Measurements from ENCODE around the gene C1QTNF1. TPM values are rescaled to one million over a fixed set of nuclear protein-coding genes. Genes with fewer than 3 reads are reported as not detected.

The C1QTNF1 gene
- total RNA-seq, 5 donors from 2014 or later (not counting 1 experiment from before 2014, with no cell fraction given), result 0.10 to 0.57 (median 0.26) TPM; not detected in 1

GRCh38 chr17:79091226-79091670, 67.3 kb downstream of the C1QTNF1 start:
- Mint-ChIP-seq H3K36me3 (no peaks in the 10 kb centered on the region), H3K27ac (no peak overlapping the region), H3K27me3 (peaks cover 10 to 24% of the 10 kb centered on the region in 2 donors), H3K4me3 (no peak overlapping the region), H3K4me1 (peaks cover 6 to 9% (median 6%) of the 10 kb centered on the region in 3 donors), H3K9me3 (no peaks in the 10 kb centered on the region)
- WGBS (ENCODE audit: insufficient coverage), result 91% methylated on average over 10 of the region's 10 CpGs
- Histone ChIP-seq H3K4me1 (ENCODE audit: control insufficient read depth in 1 of 2, extremely low read depth in 1 of 2, insufficient read depth in 2 of 2, low read length in 2 of 2) (peaks cover 0 to 23% of the 10 kb centered on the region in 2 experiments), H3K36me3 (ENCODE audit: control insufficient read depth in 2 of 2, extremely low read depth in 1 of 2, insufficient read depth in 1 of 2, low read length in 1 of 2) (peaks cover 0 to 11% of the 10 kb centered on the region in 2 donors), H3K9me3 (no peaks in the 10 kb centered on the region), H3K27me3 (replicated peaks in 1 of 2; ENCODE audit: control insufficient read depth in 2 of 2, extremely low read depth in 1 of 2, insufficient read depth in 2 of 2, low read length in 1 of 2) (peaks cover 0 to 52% of the 10 kb centered on the region in 2 experiments), H3K4me3 (ENCODE audit: control insufficient read depth in 1 of 2, extremely low read depth in 1 of 2, low read length in 1 of 2) (no peak overlapping the region), H3K27ac (ENCODE audit: low read length) (no peak overlapping the region)
- ATAC-seq (replicated peaks in 1 of 4), result no peak
- no peak for DNase-seq
- POLR2A ChIA-PET, result no interaction called here
- CTCF ChIA-PET, result no interaction called here

- H3K36me3 Mint-ChIP-seq, result no peaks in the 10 kb centered on the region
- no peak for ATAC-seq (replicated peaks in 1 of 4)
- Histone ChIP-seq H3K27me3 (replicated peaks in 1 of 2; ENCODE audit: control insufficient read depth in 2 of 2, extremely low read depth in 1 of 2, insufficient read depth in 2 of 2, low read length in 1 of 2) (peaks cover 0 to 63% of the 10 kb centered on the region in 2 experiments), H3K4me1 (ENCODE audit: control insufficient read depth in 1 of 2, extremely low read depth in 1 of 2, insufficient read depth in 2 of 2, low read length in 2 of 2) (peaks cover 0 to 24% of the 10 kb centered on the region in 2 experiments), H3K9me3 (no peaks in the 10 kb centered on the region), H3K4me3 (ENCODE audit: control insufficient read depth in 1 of 2, extremely low read depth in 1 of 2, low read length in 1 of 2) (no peak overlapping the region), H3K27ac (ENCODE audit: low read length) (no peak overlapping the region), H3K36me3 (ENCODE audit: control insufficient read depth in 2 of 2, extremely low read depth in 1 of 2, insufficient read depth in 1 of 2, low read length in 1 of 2) (no peaks in the 10 kb centered on the region)
- H3K4me1 Mint-ChIP-seq, result peaks cover 6 to 9% (median 6%) of the 10 kb centered on the region in 3 donors
- DNase-seq, result no peak
- 100% methylated on average over 2 of the region's 4 CpGs for WGBS (ENCODE audit: insufficient coverage)
- no peak overlapping the region for H3K27ac Mint-ChIP-seq
- H3K4me3 Mint-ChIP-seq, result peak overlapping the region in 1 of 3 donors; percentile 18
- H3K9me3 Mint-ChIP-seq, result no peaks in the 10 kb centered on the region
- H3K27me3 Mint-ChIP-seq, result peaks cover 10 to 29% of the 10 kb centered on the region in 2 donors
- POLR2A ChIA-PET, result no interaction called here
- CTCF ChIA-PET, result interaction anchor here in 1 of 2 donors (0.6 kb wide), 1 partner anchor 290 kb away, joined by 3 read pairs; no protein-coding TSS in a partner anchor
Measured at GRCh38 chr17:79092567-79092966, 68.6 kb downstream of the C1QTNF1 start.

GRCh38 chr17:79093270-79093669, 69.3 kb downstream of the C1QTNF1 start:
- Histone ChIP-seq H3K27me3 (replicated peaks in 1 of 2; ENCODE audit: control insufficient read depth in 2 of 2, extremely low read depth in 1 of 2, insufficient read depth in 2 of 2, low read length in 1 of 2) (peaks cover 5 to 70% of the 10 kb centered on the region in 2 experiments), H3K4me1 (ENCODE audit: control insufficient read depth in 1 of 2, extremely low read depth in 1 of 2, insufficient read depth in 2 of 2, low read length in 2 of 2) (peaks cover 0 to 25% of the 10 kb centered on the region in 2 experiments), H3K9me3 (no peaks in the 10 kb centered on the region), H3K27ac (ENCODE audit: low read length) (no peak overlapping the region), H3K4me3 (ENCODE audit: control insufficient read depth in 1 of 2, extremely low read depth in 1 of 2, low read length in 1 of 2) (no peak overlapping the region), H3K36me3 (ENCODE audit: control insufficient read depth in 2 of 2, extremely low read depth in 1 of 2, insufficient read depth in 1 of 2, low read length in 1 of 2) (no peaks in the 10 kb centered on the region)
- no peaks in the 10 kb centered on the region for H3K36me3 Mint-ChIP-seq
- peaks cover 11 to 13% (median 13%) of the 10 kb centered on the region in 3 donors for H3K4me1 Mint-ChIP-seq
- POLR2A ChIA-PET, result no interaction called here
- WGBS (ENCODE audit: insufficient coverage), result 19% methylated on average over 3 of the region's 8 CpGs
- peaks cover 17 to 36% of the 10 kb centered on the region in 2 donors for H3K27me3 Mint-ChIP-seq
- ATAC-seq (replicated peaks in 1 of 4) (peak in 1 of 4 experiments; percentile 23), DNase-seq (no peak)
- peak overlapping the region in 1 of 3 donors; percentile 24 for H3K4me3 Mint-ChIP-seq
- CTCF ChIA-PET, result interaction anchor here (0.6 to 0.7 kb wide), 3 partner anchors 289 to 1101 kb away, joined by 3 to 5 read pairs (median 3); no protein-coding TSS in a partner anchor
- H3K27ac Mint-ChIP-seq, result no peak overlapping the region
- no peaks in the 10 kb centered on the region for H3K9me3 Mint-ChIP-seq

- H3K4me1 Mint-ChIP-seq, result peaks cover 11 to 14% (median 13%) of the 10 kb centered on the region in 3 donors
- DNase-seq (no peak), ATAC-seq (replicated peaks in 1 of 4) (no peak)
- Histone ChIP-seq H3K4me3 (ENCODE audit: control insufficient read depth in 1 of 2, extremely low read depth in 1 of 2, low read length in 1 of 2) (no peak overlapping the region), H3K27ac (ENCODE audit: low read length) (no peak overlapping the region), H3K4me1 (ENCODE audit: control insufficient read depth in 1 of 2, extremely low read depth in 1 of 2, insufficient read depth in 2 of 2, low read length in 2 of 2) (peaks cover 0 to 25% of the 10 kb centered on the region in 2 experiments), H3K27me3 (replicated peaks in 1 of 2; ENCODE audit: control insufficient read depth in 2 of 2, extremely low read depth in 1 of 2, insufficient read depth in 2 of 2, low read length in 1 of 2) (peaks cover 5 to 80% of the 10 kb centered on the region in 2 experiments), H3K9me3 (no peaks in the 10 kb centered on the region), H3K36me3 (ENCODE audit: control insufficient read depth in 2 of 2, extremely low read depth in 1 of 2, insufficient read depth in 1 of 2, low read length in 1 of 2) (no peaks in the 10 kb centered on the region)
- ChIA-PET POLR2A (no interaction called here), CTCF (no interaction called here)
- no peaks in the 10 kb centered on the region for H3K36me3 Mint-ChIP-seq
- WGBS (ENCODE audit: insufficient coverage), result 84% methylated on average over 3 of the region's 17 CpGs
- H3K4me3 Mint-ChIP-seq, result no peak overlapping the region
- peaks cover 22 to 45% of the 10 kb centered on the region in 2 donors for H3K27me3 Mint-ChIP-seq
- H3K27ac Mint-ChIP-seq, result no peak overlapping the region
- H3K9me3 Mint-ChIP-seq, result no peaks in the 10 kb centered on the region
Measured at GRCh38 chr17:79094261-79094660, 70.3 kb downstream of the C1QTNF1 start.

GRCh38 chr17:79095345-79096055, 71.5 kb downstream of the C1QTNF1 start:
- no peak overlapping the region for H3K4me3 ChIP-seq (ENCODE audit: control insufficient read depth in 1 of 2, extremely low read depth in 1 of 2, low read length in 1 of 2)
- Mint-ChIP-seq H3K27me3 (peaks cover 22 to 57% of the 10 kb centered on the region in 2 donors), H3K36me3 (no peaks in the 10 kb centered on the region), H3K4me3 (no peak overlapping the region), H3K4me1 (peaks cover 11 to 14% (median 13%) of the 10 kb centered on the region in 3 donors), H3K9me3 (no peaks in the 10 kb centered on the region), H3K27ac (no peak overlapping the region)
- no peaks in the 10 kb centered on the region for H3K36me3 ChIP-seq (ENCODE audit: control insufficient read depth in 2 of 2, extremely low read depth in 1 of 2, insufficient read depth in 1 of 2, low read length in 1 of 2)
- H3K27ac ChIP-seq (ENCODE audit: low read length), result no peak overlapping the region
- H3K9me3 ChIP-seq, result no peaks in the 10 kb centered on the region
- CTCF ChIA-PET, result interaction anchor here in 1 of 2 donors (0.9 kb wide), 1 partner anchor 10 kb away, joined by 4 read pairs; no protein-coding TSS in a partner anchor
- H3K27me3 ChIP-seq (replicated peaks in 1 of 2; ENCODE audit: control insufficient read depth in 2 of 2, extremely low read depth in 1 of 2, insufficient read depth in 2 of 2, low read length in 1 of 2), result peaks cover 5 to 93% of the 10 kb centered on the region in 2 experiments
- peaks cover 0 to 25% of the 10 kb centered on the region in 2 experiments for H3K4me1 ChIP-seq (ENCODE audit: control insufficient read depth in 1 of 2, extremely low read depth in 1 of 2, insufficient read depth in 2 of 2, low read length in 2 of 2)
- POLR2A ChIA-PET, result no interaction called here
- WGBS (ENCODE audit: insufficient coverage), result 70% methylated on average over 10 of the region's 15 CpGs
- DNase-seq (no peak), ATAC-seq (replicated peaks in 1 of 4) (no peak)

GRCh38 chr17:79096477-79096876, 72.5 kb downstream of the C1QTNF1 start:
- Histone ChIP-seq H3K27ac (ENCODE audit: low read length) (no peak overlapping the region), H3K27me3 (replicated peaks in 1 of 2; ENCODE audit: control insufficient read depth in 2 of 2, extremely low read depth in 1 of 2, insufficient read depth in 2 of 2, low read length in 1 of 2) (peaks cover 5 to 97% of the 10 kb centered on the region in 2 experiments), H3K4me1 (ENCODE audit: control insufficient read depth in 1 of 2, extremely low read depth in 1 of 2, insufficient read depth in 2 of 2, low read length in 2 of 2) (peaks cover 0 to 25% of the 10 kb centered on the region in 2 experiments), H3K36me3 (ENCODE audit: control insufficient read depth in 2 of 2, extremely low read depth in 1 of 2, insufficient read depth in 1 of 2, low read length in 1 of 2) (no peaks in the 10 kb centered on the region), H3K4me3 (ENCODE audit: control insufficient read depth in 1 of 2, extremely low read depth in 1 of 2, low read length in 1 of 2) (no peak overlapping the region), H3K9me3 (no peaks in the 10 kb centered on the region)
- no CpG with 5 or more reads among the region's 16 CpGs for WGBS (ENCODE audit: insufficient coverage)
- CTCF ChIA-PET, result no interaction called here
- H3K4me3 Mint-ChIP-seq, result no peak overlapping the region
- no peaks in the 10 kb centered on the region for H3K9me3 Mint-ChIP-seq
- no peak overlapping the region for H3K27ac Mint-ChIP-seq
- peaks cover 11 to 14% (median 13%) of the 10 kb centered on the region in 3 donors for H3K4me1 Mint-ChIP-seq
- DNase-seq (no peak), ATAC-seq (replicated peaks in 1 of 4) (no peak)
- peaks cover 22 to 57% of the 10 kb centered on the region in 2 donors for H3K27me3 Mint-ChIP-seq
- H3K36me3 Mint-ChIP-seq, result no peaks in the 10 kb centered on the region
- POLR2A ChIA-PET, result no interaction called here

Measured in T-cell (primary cell).